Caco-2 (cell line): ENCODE results near the gene GK2. TPM values are rescaled to one million over a fixed set of nuclear protein-coding genes. Genes with fewer than 3 reads are reported as not detected.

Experiments
- BruUV-seq: library from RNA; stranded (reverse); fragments of 400-500 nt; replicated peaks from 2 replicates; lab custom pipeline; 2021; lab: Mats Ljungman, UMichigan
- CTCF ChIA-PET: fragments of 300-600 bp; sonication (Branson Sonifier 250); formaldehyde crosslinking; loops from one replicate; lab custom pipeline; 2022; ENCODE audit warnings: antibody characterized with exemption; lab: Charles Lee
- POLR2A ChIA-PET: fragments of 300-600 bp; sonication (Branson Sonifier 250); formaldehyde crosslinking; loops from one replicate; lab custom pipeline; 2022; ENCODE audit warnings: antibody characterized with exemption; lab: Charles Lee
- DNase-seq, 2 experiments: peaks; one replicate each; pipeline versions ENCODE4 v3.0.0 to v3.0.0-alpha.2; 2020 to 2022
- H3K27me3 ChIP-seq: replicated peaks from 2 replicates; pipeline ENCODE4 v1.6.0; 2011; ENCODE audit warnings: low read length; ENCODE audit not compliant: control insufficient read depth, insufficient read depth
- H3K36me3 ChIP-seq: 2 replicates; pipeline ENCODE4 v1.5.1; 2011; ENCODE audit warnings: low read length; ENCODE audit not compliant: control insufficient read depth, insufficient read depth
- H3K4me1 ChIP-seq: fragments of 250-450 bp; sonication (Bioruptor Pico); 2 replicates; pipeline ENCODE4 v1.5.1; 2020; ENCODE audit warnings: mild to moderate bottlenecking
- H3K4me3 ChIP-seq: 2 replicates; pipeline ENCODE4 v1.5.1; 2011; ENCODE audit warnings: low read depth, mild to moderate bottlenecking, control low read depth, low read length
- H3K9me3 ChIP-seq: fragments of 250-450 bp; sonication (Bioruptor Pico); 2 replicates; pipeline ENCODE4 v1.5.1; 2020; ENCODE audit warnings: mild to moderate bottlenecking, moderate library complexity
- H3K27ac Mint-ChIP-seq: one replicate; pipeline ENCODE4 v1.8.0; 2022; ENCODE audit warnings: mixed read lengths; ENCODE audit not compliant: unreplicated experiment
- H3K27me3 Mint-ChIP-seq: one replicate; pipeline ENCODE4 v1.8.0; 2022; ENCODE audit warnings: mixed read lengths; ENCODE audit not compliant: insufficient read depth, unreplicated experiment
- H3K36me3 Mint-ChIP-seq: one replicate; pipeline ENCODE4 v1.8.0; 2022; ENCODE audit warnings: mild to moderate bottlenecking, mixed read lengths; ENCODE audit not compliant: insufficient read depth, unreplicated experiment
- H3K4me1 Mint-ChIP-seq: one replicate; pipeline ENCODE4 v1.8.0; 2022; ENCODE audit warnings: low read depth, mixed read lengths; ENCODE audit not compliant: unreplicated experiment
- H3K4me3 Mint-ChIP-seq: one replicate; pipeline ENCODE4 v1.8.0; 2022; ENCODE audit warnings: mild to moderate bottlenecking, moderate library complexity, mixed read lengths; ENCODE audit not compliant: unreplicated experiment
- H3K9me3 Mint-ChIP-seq: one replicate; pipeline ENCODE4 v1.8.0; 2022; ENCODE audit warnings: mixed read lengths; ENCODE audit not compliant: unreplicated experiment
- CTCF ChIP-seq, 2 experiments: fragments of 200-600 bp in 1 of 2; IDR thresholded peaks; 1 replicate in 1 of 2; 2 replicates in 1 of 2; pipeline versions ENCODE4 v1.5.1 to v1.8.0; 2011 to 2022; ENCODE audit warnings: antibody characterized with exemption in 1 of 2, control low read depth in 1 of 2, inconsistent platforms in 1 of 2, low read depth in 1 of 2, low read length in 1 of 2, mild to moderate bottlenecking in 1 of 2, moderate library complexity in 1 of 2; ENCODE audit not compliant: insufficient read depth in 1 of 2, severe bottlenecking in 1 of 2, unreplicated experiment in 1 of 2
- intact Hi-C: fragments of 100-400 bp; cut with micrococcal nuclease; formaldehyde crosslinking; loops from one replicate; pipeline ENCODE4 v1.10.0; 2022; ENCODE audit not compliant: unreplicated experiment
- total RNA-seq: library from RNA; stranded (reverse); gene quantifications from 2 replicates; pipeline ENCODE4 v1.2.3, GENCODE V29; 2022

Gene GK2
- total RNA-seq, 1 experiment from 2014 or later = not detected

DNA sequence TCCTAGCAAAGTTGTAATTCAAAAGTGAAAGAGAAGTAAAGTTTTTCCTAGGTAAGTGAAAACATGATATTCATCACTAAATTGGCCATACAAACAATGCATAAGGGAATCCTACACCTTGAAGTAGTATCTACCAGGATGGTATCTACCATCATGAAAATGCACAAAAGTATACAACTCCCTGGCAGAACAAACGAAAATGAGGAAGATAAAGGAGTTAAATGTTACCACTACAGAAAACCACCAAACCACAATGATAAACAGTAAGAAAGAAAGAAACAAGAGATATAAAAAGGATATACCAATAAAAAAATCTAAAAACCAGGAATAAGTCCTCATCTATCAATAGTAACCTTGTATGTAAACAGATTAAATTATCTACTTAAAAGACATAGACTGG, 26.9 kb downstream of the GK2 start:
- Mint-ChIP-seq H3K9me3 (no peaks in the 10 kb centered on the region), H3K36me3 (no peaks in the 10 kb centered on the region), H3K27me3 (peaks cover 13% of the 10 kb centered on the region), H3K27ac (no peak overlapping the region), H3K4me1 (no peaks in the 10 kb centered on the region), H3K4me3 (no peak overlapping the region)
- POLR2A ChIA-PET = no interaction called here
- BruUV-seq = no TSS peak
- intact Hi-C loops = no loop called here
- Histone ChIP-seq H3K9me3 (no peaks in the 10 kb centered on the region), H3K4me1 (no peaks in the 10 kb centered on the region), H3K4me3 (no peak overlapping the region), H3K27me3 (no peaks in the 10 kb centered on the region), H3K36me3 (no peaks in the 10 kb centered on the region)
- DNase-seq = no peak
- CTCF ChIA-PET = no interaction called here
- TF ChIP-seq CTCF (IDR thresholded peaks at IDR 0.05; ENCODE audit: insufficient read depth in 1 of 2, low read depth in 1 of 2, low read length in 1 of 2, severe bottlenecking in 1 of 2, unreplicated experiment in 1 of 2) = no peak

GRCh38 chr4:79370026-79370425, 38.0 kb downstream of the GK2 start:
- H3K36me3 ChIP-seq = no peaks in the 10 kb centered on the region
- TF ChIP-seq CTCF (IDR thresholded peaks at IDR 0.05; ENCODE audit: insufficient read depth in 1 of 2, low read depth in 1 of 2, low read length in 1 of 2, severe bottlenecking in 1 of 2, unreplicated experiment in 1 of 2) = no peak
- CTCF ChIA-PET = no interaction called here
- no peak overlapping the region for H3K4me3 Mint-ChIP-seq
- no peaks in the 10 kb centered on the region for H3K27me3 ChIP-seq
- POLR2A ChIA-PET = no interaction called here
- H3K27me3 Mint-ChIP-seq = peaks cover 3% of the 10 kb centered on the region
- intact Hi-C loops = no loop called here
- H3K9me3 ChIP-seq = no peaks in the 10 kb centered on the region
- H3K4me1 Mint-ChIP-seq = no peaks in the 10 kb centered on the region
- no peak overlapping the region for H3K27ac Mint-ChIP-seq
- no peak for DNase-seq
- H3K9me3 Mint-ChIP-seq = no peaks in the 10 kb centered on the region
- H3K4me3 ChIP-seq = no peak overlapping the region
- BruUV-seq = no TSS peak
- H3K4me1 ChIP-seq = no peaks in the 10 kb centered on the region
- no peaks in the 10 kb centered on the region for H3K36me3 Mint-ChIP-seq

- Histone ChIP-seq H3K27me3 (no peaks in the 10 kb centered on the region), H3K36me3 (no peaks in the 10 kb centered on the region), H3K4me1 (no peaks in the 10 kb centered on the region), H3K4me3 (no peak overlapping the region), H3K9me3 (no peaks in the 10 kb centered on the region)
- H3K27ac Mint-ChIP-seq = no peak overlapping the region
- no peak for DNase-seq
- POLR2A ChIA-PET = no interaction called here
- H3K4me3 Mint-ChIP-seq = no peak overlapping the region
- no peak for TF ChIP-seq CTCF (IDR thresholded peaks at IDR 0.05; ENCODE audit: insufficient read depth in 1 of 2, low read depth in 1 of 2, low read length in 1 of 2, severe bottlenecking in 1 of 2, unreplicated experiment in 1 of 2)
- BruUV-seq = no TSS peak
- no peaks in the 10 kb centered on the region for H3K9me3 Mint-ChIP-seq
- no peaks in the 10 kb centered on the region for H3K36me3 Mint-ChIP-seq
- H3K4me1 Mint-ChIP-seq = no peaks in the 10 kb centered on the region
- H3K27me3 Mint-ChIP-seq = peaks cover 3% of the 10 kb centered on the region
- intact Hi-C loops = no loop called here
- CTCF ChIA-PET = no interaction called here
These were observed 40.9 kb downstream of the GK2 start for GRCh38 chr4:79367096-79367495.
